ENCODE results near the gene HES4.

HES4 gene

GRCh38 chr1:1024771-1025699 lies 25.1 kb upstream of the HES4 start:
- peak overlapping the region; percentile 97 for H2BK12ac ChIP-seq (ENCODE audit: low read length)
- no peak overlapping the region for H3K4ac ChIP-seq (ENCODE audit: low read length)
- H3K18ac ChIP-seq (ENCODE audit: low read length): peak overlapping the region; percentile 93
- no peaks in the 10 kb centered on the region for H3K27me3 ChIP-seq (ENCODE audit: control insufficient read depth in 3 of 3, insufficient read depth in 3 of 3, low read depth in 1 of 3, low read length in 3 of 3)
- peak overlapping the region; percentile 71 for H3K14ac ChIP-seq (ENCODE audit: low read length)
- H3K23ac ChIP-seq (ENCODE audit: low read depth, low read length, poor library complexity): peak overlapping the region; percentile 75
- H2AK5ac ChIP-seq (ENCODE audit: low read depth, low read length): peak overlapping the region; percentile 99
- peak overlapping the region; percentile 11 for H3K4me2 ChIP-seq (ENCODE audit: insufficient read depth, low read length, poor library complexity, severe bottlenecking)
- DNase-seq (ENCODE audit: low spot score): no peak
- H3K9me3 ChIP-seq (replicated peaks in 1 of 2; ENCODE audit: control insufficient read depth in 2 of 2, insufficient read depth in 1 of 2, low read depth in 1 of 2, low read length in 2 of 2): no peaks in the 10 kb centered on the region
- no peak overlapping the region for H3K4me3 ChIP-seq (ENCODE audit: low read length in 2 of 2)
- peaks cover 48% of the 10 kb centered on the region for H3K79me1 ChIP-seq (ENCODE audit: low read depth, low read length)
- peak overlapping the region; percentile 82 for H2BK5ac ChIP-seq (ENCODE audit: low read length)
- H2BK15ac ChIP-seq (ENCODE audit: low read length): peak overlapping the region; percentile 96
- no peak overlapping the region for H2AFZ ChIP-seq (ENCODE audit: low read length)
- peak overlapping the region; percentile 53 for H4K91ac ChIP-seq (ENCODE audit: low read depth, low read length, poor library complexity)
- peak overlapping the region; percentile 3 for H4K8ac ChIP-seq (ENCODE audit: low read depth, low read length)
- H3K36me3 ChIP-seq (replicated peaks in 1 of 2; ENCODE audit: control insufficient read depth in 2 of 2, insufficient read depth in 2 of 2, low read length in 2 of 2): peaks cover 12 to 45% of the 10 kb centered on the region in 2 donors
- WGBS, 2 donors (ENCODE audit: extremely low coverage in 2 of 2, insufficient read length in 2 of 2, insufficient replicate concordance in 1 of 2): no CpG with 5 or more reads among the region's 31 CpGs
- no peak overlapping the region for H2BK120ac ChIP-seq (ENCODE audit: low read depth, low read length)
- peak overlapping the region; percentile 44 for H3K9ac ChIP-seq (ENCODE audit: low read depth, low read length, poor library complexity)
- peak overlapping the region; percentile 27 for H3K27ac ChIP-seq (replicated peaks; ENCODE audit: low read length)
- peaks cover 12 to 37% of the 10 kb centered on the region in 2 donors for H3K4me1 ChIP-seq (ENCODE audit: control insufficient read depth in 2 of 2, insufficient read depth in 1 of 2, low read depth in 1 of 2, low read length in 2 of 2)

GRCh38 chr1:1024149-1024770 lies 24.4 kb upstream of the HES4 start:
- Histone ChIP-seq H4K8ac (ENCODE audit: low read depth, low read length) (peak overlapping the region; percentile 3), H3K36me3 (replicated peaks in 1 of 2; ENCODE audit: control insufficient read depth in 2 of 2, insufficient read depth in 2 of 2, low read length in 2 of 2) (peaks cover 12 to 45% of the 10 kb centered on the region in 2 donors), H3K4ac (ENCODE audit: low read length) (no peak overlapping the region), H3K9me3 (replicated peaks in 1 of 2; ENCODE audit: control insufficient read depth in 2 of 2, insufficient read depth in 1 of 2, low read depth in 1 of 2, low read length in 2 of 2) (no peaks in the 10 kb centered on the region), H3K4me2 (ENCODE audit: insufficient read depth, low read length, poor library complexity, severe bottlenecking) (peak overlapping the region; percentile 18), H2BK5ac (ENCODE audit: low read length) (peak overlapping the region; percentile 82), H3K14ac (ENCODE audit: low read length) (peak overlapping the region; percentile 71), H2BK12ac (ENCODE audit: low read length) (peak overlapping the region; percentile 94), H2BK15ac (ENCODE audit: low read length) (peak overlapping the region; percentile 96), H2BK120ac (ENCODE audit: low read depth, low read length) (no peak overlapping the region), H3K18ac (ENCODE audit: low read length) (peak overlapping the region; percentile 91), H3K27ac (replicated peaks; ENCODE audit: low read length) (no peak overlapping the region), H2AFZ (ENCODE audit: low read length) (no peak overlapping the region), H3K9ac (ENCODE audit: low read depth, low read length, poor library complexity) (peak overlapping the region; percentile 44), H3K79me1 (ENCODE audit: low read depth, low read length) (peaks cover 45% of the 10 kb centered on the region), H2AK5ac (ENCODE audit: low read depth, low read length) (peak overlapping the region; percentile 97), H3K4me3 (ENCODE audit: low read length in 2 of 2) (peak overlapping the region in 1 of 2 donors; percentile 18), H4K91ac (ENCODE audit: low read depth, low read length, poor library complexity) (no peak overlapping the region), H3K23ac (ENCODE audit: low read depth, low read length, poor library complexity) (no peak overlapping the region), H3K27me3 (ENCODE audit: control insufficient read depth in 3 of 3, insufficient read depth in 3 of 3, low read depth in 1 of 3, low read length in 3 of 3) (no peaks in the 10 kb centered on the region), H3K4me1 (ENCODE audit: control insufficient read depth in 2 of 2, insufficient read depth in 1 of 2, low read depth in 1 of 2, low read length in 2 of 2) (peaks cover 12 to 35% of the 10 kb centered on the region in 2 donors)
- no CpG with 5 or more reads among the region's 9 CpGs for WGBS, 2 donors (ENCODE audit: extremely low coverage in 2 of 2, insufficient read length in 2 of 2, insufficient replicate concordance in 1 of 2)
- DNase-seq (ENCODE audit: low spot score): no peak

- Histone ChIP-seq H3K4ac (ENCODE audit: low read length) (no peak overlapping the region), H3K36me3 (replicated peaks in 1 of 2; ENCODE audit: control insufficient read depth in 2 of 2, insufficient read depth in 2 of 2, low read length in 2 of 2) (peaks cover 12 to 45% of the 10 kb centered on the region in 2 donors), H2BK120ac (ENCODE audit: low read depth, low read length) (no peak overlapping the region), H3K27ac (replicated peaks; ENCODE audit: low read length) (no peak overlapping the region), H4K8ac (ENCODE audit: low read depth, low read length) (no peak overlapping the region), H3K4me2 (ENCODE audit: insufficient read depth, low read length, poor library complexity, severe bottlenecking) (no peak overlapping the region), H4K91ac (ENCODE audit: low read depth, low read length, poor library complexity) (no peak overlapping the region), H2AK5ac (ENCODE audit: low read depth, low read length) (peak overlapping the region; percentile 97), H3K79me1 (ENCODE audit: low read depth, low read length) (peaks cover 43% of the 10 kb centered on the region), H3K14ac (ENCODE audit: low read length) (no peak overlapping the region), H3K18ac (ENCODE audit: low read length) (peak overlapping the region; percentile 64), H3K27me3 (ENCODE audit: control insufficient read depth in 3 of 3, insufficient read depth in 3 of 3, low read depth in 1 of 3, low read length in 3 of 3) (no peaks in the 10 kb centered on the region), H2BK12ac (ENCODE audit: low read length) (peak overlapping the region; percentile 84), H2BK5ac (ENCODE audit: low read length) (peak overlapping the region; percentile 82), H3K4me3 (ENCODE audit: low read length in 2 of 2) (no peak overlapping the region), H2BK15ac (ENCODE audit: low read length) (peak overlapping the region; percentile 96), H2AFZ (ENCODE audit: low read length) (no peak overlapping the region), H3K9ac (ENCODE audit: low read depth, low read length, poor library complexity) (no peak overlapping the region), H3K4me1 (ENCODE audit: control insufficient read depth in 2 of 2, insufficient read depth in 1 of 2, low read depth in 1 of 2, low read length in 2 of 2) (peaks cover 12 to 35% of the 10 kb centered on the region in 2 donors), H3K9me3 (replicated peaks in 1 of 2; ENCODE audit: control insufficient read depth in 2 of 2, insufficient read depth in 1 of 2, low read depth in 1 of 2, low read length in 2 of 2) (no peaks in the 10 kb centered on the region), H3K23ac (ENCODE audit: low read depth, low read length, poor library complexity) (no peak overlapping the region)
- no CpG with 5 or more reads among the region's 13 CpGs for WGBS, 2 donors (ENCODE audit: extremely low coverage in 2 of 2, insufficient read length in 2 of 2, insufficient replicate concordance in 1 of 2)
- no peak for DNase-seq (ENCODE audit: low spot score)
These were observed 23.8 kb upstream of the HES4 start for GRCh38 chr1:1023700-1024099.

Measured in neuronal stem cell (in vitro differentiated cells).